HG03575 (cell line): ENCODE measurements around the gene MEG3.

Experiments
- ATAC-seq: cut with Tn5 transposase; IDR thresholded peaks from one replicate; pipeline ENCODE4 v1.9.1; 2021; ENCODE audit not compliant: unreplicated experiment, insufficient number of reproducible peaks, low FRiP score; ENCODE audit errors: extremely low read depth

Gene MEG3

DNA sequence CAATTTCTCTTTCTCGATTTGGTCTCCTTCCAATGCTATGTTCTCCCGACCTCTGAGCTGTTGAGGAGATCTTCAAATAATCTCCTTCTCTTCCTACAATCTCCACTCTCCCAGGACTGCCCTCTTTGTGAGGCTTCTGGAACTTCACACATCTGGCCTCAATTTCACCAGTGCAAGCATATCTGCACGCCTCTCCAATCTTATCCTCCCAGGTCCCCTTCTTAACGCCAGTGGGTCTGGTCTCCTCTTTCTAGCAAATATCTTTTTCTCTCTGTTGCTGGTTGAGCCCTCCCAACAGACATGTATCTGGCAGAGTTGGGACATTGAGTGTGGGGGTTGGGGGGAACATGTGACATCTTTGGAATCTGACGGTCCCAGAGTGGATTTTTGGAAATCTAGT, 59.7 kb downstream of the MEG3 start:
- ATAC-seq = no peak

DNA sequence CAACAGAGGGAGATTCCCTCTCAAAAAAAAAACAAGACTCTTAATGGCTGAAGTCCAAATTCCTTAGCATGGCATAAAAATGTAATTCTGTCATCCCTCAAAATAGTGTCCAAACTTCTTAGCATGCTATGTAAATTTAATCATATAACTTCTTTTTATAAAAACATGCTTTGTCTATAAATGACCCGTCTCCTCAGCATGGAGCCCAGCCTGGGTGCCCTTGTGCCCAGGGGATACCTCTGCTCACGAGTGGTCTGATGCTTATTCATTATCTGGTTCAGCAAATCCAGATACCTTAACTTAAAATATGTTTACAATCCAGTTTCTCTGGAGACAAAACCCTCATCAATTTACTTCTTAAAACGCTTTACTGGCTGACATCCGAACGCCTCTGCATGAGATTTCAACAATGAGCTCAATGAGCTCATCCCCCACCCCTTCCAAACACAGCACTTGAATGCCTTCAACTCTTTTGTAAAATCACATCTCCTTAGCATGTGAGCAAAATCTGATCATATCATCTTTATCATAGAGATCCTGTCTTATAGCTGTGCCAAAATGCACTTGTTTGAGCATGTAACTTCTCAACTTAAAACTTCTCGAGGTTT, 61.9 kb downstream of the MEG3 start:
- ATAC-seq = no peak

DNA sequence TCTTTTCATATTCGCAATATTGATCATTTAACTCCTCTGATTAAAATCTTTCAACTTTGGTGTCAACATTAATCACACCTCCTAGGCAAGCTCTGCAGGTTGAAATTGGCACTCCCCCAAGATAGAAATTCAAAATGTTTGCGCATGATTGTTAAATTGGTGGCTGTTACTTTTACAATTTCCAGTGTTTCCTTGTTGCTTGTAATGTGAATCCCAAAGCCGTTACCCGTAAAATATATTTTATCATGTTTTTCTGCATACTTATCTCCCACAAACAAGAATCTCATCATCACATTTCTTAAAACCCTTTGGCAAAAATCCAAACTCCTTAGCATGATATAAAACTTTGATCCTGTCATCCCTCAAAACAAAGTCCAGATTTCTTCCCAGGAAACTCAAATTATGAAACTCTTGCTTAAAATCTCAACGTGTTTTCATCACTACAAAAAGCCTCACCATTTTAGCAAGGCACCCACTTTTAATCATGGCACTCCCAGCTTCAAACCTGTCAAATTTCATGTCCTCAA, 62.9 kb downstream of the MEG3 start:
- no peak for ATAC-seq

DNA sequence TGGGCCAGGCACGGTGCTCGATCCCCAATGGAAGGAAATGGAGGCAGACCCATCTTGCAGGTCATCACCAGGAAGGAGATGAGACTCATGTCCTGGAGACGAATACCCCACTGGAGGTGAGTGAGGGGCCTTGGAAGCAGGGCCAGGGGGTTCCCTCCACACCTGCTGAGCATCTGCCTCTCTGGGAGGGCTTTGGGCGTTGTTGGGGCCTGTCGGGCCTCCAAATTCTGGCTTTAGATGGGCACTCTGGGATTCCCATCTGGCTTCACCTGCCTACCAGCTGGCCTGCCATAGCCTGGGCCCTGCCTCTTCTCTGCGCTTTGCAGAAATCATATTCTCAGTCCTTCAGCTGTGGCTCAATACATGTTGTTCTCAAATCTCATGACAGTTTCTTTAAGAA, 63.7 kb downstream of the MEG3 start:
- no peak for ATAC-seq

DNA sequence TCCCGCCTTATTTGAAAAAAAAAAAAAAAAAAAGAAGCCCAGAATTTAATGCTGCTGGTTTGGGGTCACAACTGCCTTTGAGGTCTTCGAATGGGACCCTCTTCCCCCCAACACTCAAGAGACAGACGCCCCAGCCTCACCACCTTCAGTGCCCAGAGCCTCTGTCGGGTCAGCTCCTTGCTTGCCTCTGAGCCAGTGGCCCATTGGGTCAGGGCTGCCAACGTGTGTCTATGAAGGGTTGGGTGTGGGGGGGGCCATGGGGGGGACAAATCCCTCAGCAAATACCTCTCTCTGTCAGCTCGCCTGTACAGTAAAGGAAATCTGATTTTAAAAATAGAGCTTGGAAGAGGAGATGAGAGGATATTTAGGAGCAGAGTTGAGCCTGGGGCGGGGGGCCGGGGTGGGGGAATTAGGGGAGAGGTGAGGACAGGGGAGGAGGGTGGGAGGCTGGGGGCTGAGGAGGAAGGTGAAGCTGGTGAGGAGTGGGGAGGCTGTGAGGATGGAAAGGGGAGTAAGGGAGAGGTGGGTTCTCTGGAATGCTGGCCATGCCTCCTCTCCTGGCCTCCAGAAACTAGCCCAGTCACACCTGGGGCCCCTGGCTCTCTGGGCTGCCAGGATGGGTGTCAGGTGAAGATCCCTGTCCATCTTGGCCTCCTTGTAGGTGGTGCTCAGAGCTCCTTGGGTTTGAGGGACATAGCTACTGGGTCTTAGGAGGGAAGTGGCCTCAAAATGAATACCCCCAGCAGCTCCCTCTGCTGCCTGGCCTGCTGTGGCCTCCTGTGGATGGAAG, 64.3 kb downstream of the MEG3 start:
- no peak for ATAC-seq

DNA sequence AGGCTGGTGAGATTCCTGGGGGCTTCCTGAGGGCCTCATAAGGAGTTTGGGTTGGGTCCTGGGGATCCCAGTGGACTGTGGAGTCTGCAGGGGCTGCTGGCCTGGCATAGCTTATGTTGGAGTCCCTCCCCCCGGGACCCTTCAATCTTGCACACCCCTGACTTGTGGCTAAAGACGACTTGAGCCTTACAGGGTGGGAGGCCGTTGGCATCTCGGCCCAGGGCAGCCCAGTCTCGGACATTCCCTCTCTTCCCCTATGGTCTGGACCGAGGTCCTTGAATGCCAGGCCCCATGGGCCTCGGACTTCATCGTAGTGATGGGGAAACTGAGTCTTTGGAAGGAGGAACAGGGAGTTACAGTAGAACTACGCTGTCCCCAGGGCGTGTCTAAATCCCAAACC, 65.1 kb downstream of the MEG3 start:
- ATAC-seq = no peak

DNA sequence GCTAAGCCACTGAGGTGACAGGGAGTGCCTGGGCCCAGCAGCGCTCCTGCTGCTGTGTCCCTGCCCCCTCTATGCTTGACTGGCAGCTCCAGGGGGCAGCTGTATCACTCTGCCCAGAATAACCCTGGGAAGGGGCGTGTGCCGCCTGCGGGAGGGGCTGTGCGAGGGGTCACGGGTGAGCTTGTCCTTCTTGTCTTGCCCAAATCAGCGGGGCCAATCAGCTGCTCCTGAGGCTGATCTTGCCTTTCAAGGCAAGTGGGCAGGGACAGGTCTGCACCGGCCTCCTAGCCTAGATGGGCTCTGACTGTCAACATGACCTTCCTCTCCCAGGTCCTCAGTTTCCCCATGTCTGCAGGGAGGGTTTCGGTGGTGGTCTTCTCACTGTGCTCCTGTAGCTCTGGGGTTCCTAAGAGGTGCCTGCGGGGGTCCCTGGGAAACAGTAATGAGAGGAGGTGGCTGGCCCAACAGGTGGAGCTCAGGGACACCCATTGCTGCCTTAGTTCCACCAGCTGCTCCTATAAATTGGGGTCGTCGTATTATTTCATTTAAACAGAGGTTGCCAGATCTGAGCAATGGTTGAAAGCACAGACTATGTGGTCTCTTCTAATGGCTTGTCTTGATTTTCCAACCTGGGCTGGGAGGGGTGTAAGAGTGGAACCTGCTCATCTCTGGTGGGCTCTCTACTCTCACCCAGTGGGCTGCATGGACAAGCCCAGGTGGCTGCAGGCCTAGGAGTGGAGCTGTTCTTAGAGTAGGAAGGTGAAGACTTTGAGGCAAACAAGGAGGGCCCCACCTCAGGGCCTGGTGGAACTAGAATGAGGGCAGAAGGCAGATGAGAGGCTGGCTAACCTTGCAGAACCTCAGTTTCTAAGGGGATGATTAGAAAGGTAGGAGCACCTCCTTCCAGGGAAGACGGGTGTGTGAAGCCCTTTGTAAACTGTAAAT, 65.9 kb downstream of the MEG3 start:
- no peak for ATAC-seq

DNA sequence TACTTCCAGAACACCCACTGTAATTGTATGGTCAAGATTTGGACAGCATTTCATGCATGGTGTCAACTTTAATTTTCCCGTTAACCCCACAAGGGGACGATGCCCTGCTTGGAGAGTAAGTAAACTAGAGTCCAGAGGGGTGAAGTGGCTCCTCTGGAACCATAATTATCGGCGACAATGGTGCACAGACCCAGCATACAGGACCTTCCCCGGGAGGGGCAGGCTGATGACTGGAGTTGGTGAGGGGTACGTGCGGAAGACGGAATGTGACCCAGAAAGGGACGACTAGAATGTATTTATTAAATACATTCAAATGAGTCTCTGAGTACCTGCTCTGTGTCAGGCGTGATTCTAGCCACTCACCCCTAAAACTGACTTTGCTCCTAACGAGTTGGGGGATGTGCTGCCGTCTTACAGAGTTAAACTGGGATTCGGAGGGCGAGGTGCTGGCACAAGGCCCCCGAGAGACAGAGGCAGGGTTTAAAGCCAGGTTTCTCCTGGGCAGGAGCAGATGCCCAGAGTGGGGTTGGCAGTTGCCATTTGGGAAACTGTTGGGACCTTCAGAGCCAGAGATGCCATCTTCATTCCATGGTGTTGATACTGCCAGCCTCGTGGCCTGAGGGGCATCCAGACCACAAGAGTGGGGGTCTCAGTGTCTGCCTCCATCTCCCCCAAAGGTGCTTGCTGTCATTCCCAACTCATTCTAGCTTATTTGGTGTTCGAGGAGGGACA, 66.7 kb downstream of the MEG3 start:
- no peak for ATAC-seq

DNA sequence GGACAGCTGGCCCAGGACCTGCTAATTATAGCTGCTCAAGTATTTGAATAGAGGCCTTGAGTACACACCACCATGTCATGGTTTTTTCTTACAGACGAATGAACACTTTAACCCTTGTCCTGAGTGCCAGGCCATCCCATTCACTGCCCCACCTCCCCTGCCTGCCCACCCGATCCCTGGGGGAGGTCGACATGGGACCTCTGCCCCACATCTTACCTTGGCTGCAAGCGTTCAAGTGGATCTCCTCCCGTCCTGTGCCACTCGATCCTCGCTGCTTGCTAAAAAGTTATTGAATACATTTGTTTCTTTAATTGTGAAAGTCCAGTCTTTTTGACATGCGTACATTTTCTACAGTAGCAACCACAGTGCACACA, 67.3 kb downstream of the MEG3 start:
- no peak for ATAC-seq

DNA sequence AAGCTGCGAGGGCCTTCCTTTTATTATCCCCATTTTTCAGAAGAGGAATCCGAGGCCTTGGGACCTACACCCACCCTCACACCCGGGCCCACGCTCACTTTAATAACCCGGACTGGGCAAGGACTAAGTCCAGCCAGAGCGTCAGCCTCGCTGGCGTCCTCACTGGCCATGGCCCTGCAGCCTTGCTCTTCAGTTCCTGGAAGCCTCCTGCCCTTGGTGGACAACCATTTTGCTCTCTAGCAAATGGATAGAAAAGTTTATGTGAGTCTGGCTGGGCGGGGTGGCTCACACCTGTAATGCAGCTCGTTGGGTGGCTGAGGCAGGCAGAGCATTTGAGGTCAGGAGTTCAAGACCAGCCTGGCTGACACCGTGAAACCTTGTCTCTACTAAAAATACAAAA, 67.8 kb downstream of the MEG3 start:
- ATAC-seq = no peak

DNA sequence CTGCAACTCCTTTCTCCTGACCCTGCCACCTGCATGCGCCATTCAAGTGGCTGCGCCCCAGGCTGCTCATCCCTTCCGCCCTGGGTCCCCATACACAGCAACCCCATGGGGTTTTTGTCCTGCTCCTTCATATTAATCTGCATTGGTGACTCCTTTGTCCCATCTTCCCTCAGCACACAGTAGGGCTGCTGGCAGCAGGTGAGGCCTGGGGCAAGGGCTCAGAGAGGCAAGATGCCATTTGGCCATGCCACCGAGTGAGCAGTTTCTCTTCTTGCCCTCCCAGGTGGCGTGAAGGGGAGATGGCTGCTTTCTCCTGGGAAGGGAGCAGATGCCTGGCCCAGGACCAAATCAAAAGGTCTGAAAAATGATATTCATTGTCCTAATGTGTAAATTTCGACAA, 68.5 kb downstream of the MEG3 start:
- ATAC-seq = no peak

DNA sequence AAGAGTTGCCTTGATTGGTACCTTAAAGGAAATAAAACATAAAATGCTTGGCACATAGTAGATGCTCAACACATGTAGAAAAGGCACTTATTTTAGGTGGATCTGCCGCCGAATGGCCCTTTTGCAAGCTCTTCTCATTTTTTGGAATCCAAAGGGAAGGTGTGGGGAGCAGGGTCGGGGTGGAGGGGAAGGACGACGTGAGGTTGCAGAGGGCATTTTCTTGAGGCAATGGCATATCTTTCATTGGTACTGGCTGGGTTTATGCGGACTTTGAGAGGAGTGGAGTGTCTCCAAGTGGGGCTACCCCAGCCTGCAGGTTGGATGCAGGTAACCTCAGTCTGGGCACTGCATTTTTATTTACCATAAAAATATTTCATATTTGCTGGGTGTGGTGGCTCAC, 69.5 kb downstream of the MEG3 start:
- ATAC-seq = no peak

DNA sequence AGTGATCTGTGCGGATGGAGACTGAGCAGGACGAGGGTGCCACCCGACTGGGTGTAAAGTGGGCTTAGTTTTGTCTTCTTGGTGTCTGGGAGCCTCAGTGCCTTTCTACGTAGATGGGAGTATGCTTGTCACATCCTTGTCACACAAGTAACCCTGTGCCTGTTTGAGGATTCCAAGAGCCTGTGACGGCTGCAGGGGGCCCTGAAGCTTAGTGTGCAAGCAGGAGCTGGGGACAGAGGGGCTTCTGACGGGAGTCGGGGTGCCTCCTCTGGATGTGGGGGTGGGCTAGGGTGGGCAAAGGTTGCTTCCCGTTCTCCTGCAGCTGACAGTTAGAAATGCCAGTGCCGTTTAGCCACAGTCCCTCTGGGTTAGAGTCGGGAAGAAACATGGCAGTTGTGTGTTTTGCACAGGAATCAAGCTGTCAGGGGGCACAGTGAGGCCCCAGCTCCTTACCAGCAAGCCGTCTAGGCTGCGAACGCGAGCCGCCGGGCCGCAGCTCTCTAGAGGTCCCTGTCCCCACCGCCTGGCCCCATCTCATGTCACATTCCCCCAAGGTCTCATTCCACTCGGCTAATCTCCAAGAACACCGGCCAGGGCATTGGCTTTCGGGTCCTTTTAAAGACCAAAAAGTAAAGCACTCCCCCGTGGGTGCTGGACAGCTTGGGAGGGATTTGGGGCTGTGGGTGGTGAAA, 70.6 kb downstream of the MEG3 start:
- ATAC-seq = no peak

DNA sequence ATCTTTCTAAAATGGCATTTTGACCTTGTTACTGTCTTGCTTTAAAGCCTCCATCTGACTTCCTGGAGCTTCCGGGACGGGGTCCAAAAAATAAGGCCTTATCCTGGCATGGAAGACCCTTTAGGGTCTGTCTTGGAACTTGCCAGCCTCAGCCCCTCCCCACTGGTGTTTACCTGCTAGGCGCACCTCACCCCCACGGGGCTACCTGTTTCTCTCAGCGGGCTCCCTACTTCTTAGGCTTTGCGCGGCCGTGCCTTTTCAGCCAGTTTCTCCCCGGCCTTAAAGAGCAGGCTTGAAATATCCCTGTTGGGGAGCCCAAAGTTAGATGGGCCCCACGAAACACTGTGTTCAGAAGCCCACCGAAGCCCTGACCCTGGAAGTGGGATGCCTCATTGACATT, 72.5 kb downstream of the MEG3 start:
- no peak for ATAC-seq

DNA sequence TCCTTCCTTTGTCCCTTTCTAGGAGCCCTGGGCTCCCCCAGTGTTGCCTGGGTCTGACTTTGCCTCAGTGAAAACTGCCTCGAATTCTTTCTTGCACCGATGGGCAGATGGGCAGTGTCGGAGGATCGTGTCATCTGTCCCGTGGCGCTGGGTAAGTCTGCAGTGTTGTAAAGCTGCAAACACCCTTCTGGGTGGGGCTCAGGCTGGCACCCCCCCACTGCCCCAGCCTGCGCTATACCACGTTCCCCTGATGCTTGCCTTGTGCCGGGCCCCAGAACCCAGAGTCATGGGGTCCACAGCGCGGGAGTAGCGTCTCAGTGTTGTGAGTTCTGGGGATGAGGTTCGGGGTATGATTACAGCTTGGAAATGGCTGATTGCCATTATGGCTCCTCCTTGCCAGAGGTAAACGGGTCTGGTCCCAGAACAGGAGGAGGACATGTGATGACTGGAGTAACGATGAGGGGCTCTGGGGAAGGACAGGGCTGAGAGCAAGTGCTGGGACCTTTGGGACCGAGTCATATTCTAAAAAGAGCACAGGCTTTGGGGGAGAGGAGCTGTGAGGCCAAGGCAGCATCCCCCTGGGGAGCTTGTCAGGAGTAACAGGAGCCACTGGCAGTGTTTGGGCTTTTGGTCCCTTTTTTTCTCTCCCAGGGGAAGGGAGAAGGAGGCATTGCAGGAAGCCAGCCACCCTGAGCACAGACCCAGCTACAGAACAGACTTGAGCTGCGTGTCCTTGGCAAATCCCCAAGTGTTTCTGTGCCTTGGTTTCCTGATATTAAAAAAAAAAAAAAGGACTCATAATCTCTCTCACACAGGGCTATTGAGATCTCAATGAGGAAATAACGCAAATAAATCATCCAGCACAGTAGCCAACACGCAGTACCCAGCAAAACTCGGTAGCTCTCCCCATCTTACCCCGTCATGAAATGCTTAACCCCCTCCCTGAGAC, 73.3 kb downstream of the MEG3 start:
- ATAC-seq = no peak

DNA sequence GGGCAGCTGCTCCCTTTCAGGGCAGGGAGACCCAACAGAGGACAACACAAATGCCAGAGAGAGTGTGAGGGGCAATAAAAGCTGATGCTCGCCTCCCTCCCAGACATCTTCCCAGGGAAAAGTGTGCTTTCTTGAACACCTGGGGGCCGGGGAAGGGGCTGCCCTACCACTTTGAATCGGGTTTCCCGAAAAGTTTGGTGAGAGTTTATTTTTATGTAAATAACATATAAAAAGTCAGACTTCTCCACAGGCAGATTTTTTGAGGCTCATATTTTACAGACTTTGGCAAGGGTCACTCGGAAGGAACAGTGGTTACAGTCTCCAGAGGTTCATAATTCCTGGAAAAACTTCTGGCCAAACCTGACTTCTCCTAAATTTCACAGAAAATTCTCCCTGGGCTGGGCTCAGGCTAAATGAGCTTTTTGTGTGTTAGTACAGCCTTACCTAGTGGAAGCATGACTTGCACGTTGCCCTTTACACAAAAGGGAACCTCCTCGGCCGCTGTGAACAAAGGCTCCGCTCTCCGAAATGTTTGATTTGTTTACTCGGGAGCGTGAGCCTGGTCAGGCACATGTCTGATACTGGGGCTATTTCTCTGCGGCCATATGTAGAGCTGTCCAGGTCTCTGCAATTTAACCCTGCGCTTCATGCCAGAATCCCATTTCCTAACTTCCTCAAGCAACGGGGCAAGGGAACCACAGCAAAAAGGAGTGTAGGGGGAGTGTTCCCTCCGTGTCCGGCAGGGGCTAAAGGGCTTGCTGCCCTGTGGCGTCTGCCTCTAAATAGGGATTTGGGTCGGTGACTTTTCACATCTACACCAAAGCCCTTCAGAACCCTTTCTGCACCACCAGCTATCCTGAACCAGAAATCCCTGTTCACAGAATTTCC, 74.2 kb downstream of the MEG3 start:
- no peak for ATAC-seq
